SK-N-SH treated with all-trans-retinoic acid at 6 μM for 48 hours (cell line): Measurements from ENCODE around the gene FNDC3B.

Source experiments
- ATAC-seq: fragments of 200-7000 bp; cut with Tn5 transposase; 3 replicates; pipeline ENCODE4 v1.9.1; 2020; ENCODE audit warnings: mild to moderate bottlenecking, moderate library complexity
- ARNTL ChIP-seq: fragments of 450-650 bp; formaldehyde crosslinking; IDR thresholded peaks from 2 replicates; pipeline ENCODE4 v1.5.0; 2020; ENCODE audit warnings: low read depth, mild to moderate bottlenecking, moderate library complexity, borderline replicate concordance
- BACH2 ChIP-seq: fragments of 250-450 bp; sonication (Bioruptor Pico); IDR thresholded peaks from 2 replicates; pipeline ENCODE4 v1.9.0; 2021; ENCODE audit warnings: mild to moderate bottlenecking, borderline replicate concordance
- CSDC2 ChIP-seq: fragments of 250-450 bp; sonication (Bioruptor Pico); IDR thresholded peaks from 2 replicates; pipeline ENCODE4 v1.5.0; 2020; ENCODE audit warnings: mild to moderate bottlenecking, moderate library complexity
- OSR1 ChIP-seq: fragments of 250-450 bp; sonication (Bioruptor Pico); IDR thresholded peaks from 2 replicates; pipeline ENCODE4 v1.8.0; 2022; ENCODE audit warnings: moderate library complexity, mild to moderate bottlenecking, inconsistent platforms
- PPARA ChIP-seq: fragments of 250-450 bp; sonication (Bioruptor Pico); IDR thresholded peaks from 2 replicates; pipeline ENCODE4 v1.5.0; 2020; ENCODE audit warnings: mild to moderate bottlenecking, borderline replicate concordance
- SNAI2 ChIP-seq: fragments of 250-450 bp; sonication (Bioruptor Pico); IDR thresholded peaks from 2 replicates; pipeline ENCODE4 v1.5.0; 2020; ENCODE audit warnings: mild to moderate bottlenecking, moderate library complexity
- TOX ChIP-seq: fragments of 250-450 bp; sonication (Bioruptor Pico); IDR thresholded peaks from 2 replicates; pipeline ENCODE4 v1.8.0; 2021; ENCODE audit warnings: mild to moderate bottlenecking, moderate library complexity, borderline replicate concordance
- ZC3H10 ChIP-seq: fragments of 250-450 bp; sonication (Bioruptor Pico); IDR thresholded peaks from 2 replicates; pipeline ENCODE4 v1.5.1; 2021; ENCODE audit warnings: mild to moderate bottlenecking, moderate library complexity
- ZFP3 ChIP-seq: fragments of 250-450 bp; sonication (Bioruptor Pico); IDR thresholded peaks from 2 replicates; pipeline ENCODE4 v1.5.0; 2020; ENCODE audit warnings: mild to moderate bottlenecking, moderate library complexity
- ZNF565 ChIP-seq: fragments of 450-650 bp; formaldehyde crosslinking; conservative IDR thresholded peaks from 2 replicates; pipeline ENCODE4 v1.5.0; 2020; ENCODE audit warnings: low read depth, mild to moderate bottlenecking, moderate library complexity
- ZNF70 ChIP-seq: fragments of 450-650 bp; formaldehyde crosslinking; IDR thresholded peaks from 2 replicates; pipeline ENCODE4 v1.5.0; 2020; ENCODE audit warnings: mild to moderate bottlenecking, moderate library complexity
- ZNF8 ChIP-seq: fragments of 450-650 bp; formaldehyde crosslinking; IDR thresholded peaks from 2 replicates; pipeline ENCODE4 v1.5.0; 2020; ENCODE audit warnings: mild to moderate bottlenecking, moderate library complexity
- TF ChIP-seq, protein P1 (sequence below): fragments of 250-450 bp; sonication (Bioruptor Pico); IDR thresholded peaks from 2 replicates; pipeline ENCODE4 v1.8.0; 2020; ENCODE audit warnings: mild to moderate bottlenecking, moderate library complexity, borderline replicate concordance
- TF ChIP-seq, protein P2 (sequence below): fragments of 250-450 bp; sonication (Bioruptor Pico); IDR thresholded peaks from 2 replicates; pipeline ENCODE4 v1.5.1; 2020; ENCODE audit warnings: low read depth, mild to moderate bottlenecking, moderate library complexity
- TF ChIP-seq, protein P3 (sequence below): fragments of 250-450 bp; sonication (Bioruptor Pico); IDR thresholded peaks from 2 replicates; pipeline ENCODE4 v1.8.0; 2021; ENCODE audit warnings: low read depth, mild to moderate bottlenecking, moderate library complexity, borderline replicate concordance
- TF ChIP-seq, protein P4 (sequence below): fragments of 250-450 bp; sonication (Bioruptor Pico); IDR thresholded peaks from 2 replicates; pipeline ENCODE4 v1.5.0; 2020; ENCODE audit warnings: mild to moderate bottlenecking, moderate library complexity

The FNDC3B gene

DNA sequence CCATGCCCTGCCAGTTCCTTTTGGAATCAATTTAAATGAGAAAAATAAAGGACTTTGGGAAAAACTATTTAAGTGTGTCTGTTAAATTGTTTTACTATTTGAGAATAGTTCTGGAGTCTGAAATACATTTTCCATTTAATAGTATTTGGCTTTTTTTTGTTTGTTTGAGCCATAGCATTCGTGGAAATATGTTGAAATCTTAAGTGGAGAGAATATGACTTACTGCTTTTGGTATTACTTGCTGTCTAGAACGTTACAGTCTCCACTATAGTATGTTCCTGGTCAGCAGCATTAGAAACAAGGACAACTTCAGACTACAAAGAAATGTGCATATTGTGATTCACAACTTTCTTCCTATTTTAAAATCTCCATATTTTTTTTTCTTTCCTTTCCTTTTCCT, 229.5 kb downstream of the FNDC3B start (continued):
- TF ChIP-seq PPARA (CRISPR knock-in tag) = no peak

DNA sequence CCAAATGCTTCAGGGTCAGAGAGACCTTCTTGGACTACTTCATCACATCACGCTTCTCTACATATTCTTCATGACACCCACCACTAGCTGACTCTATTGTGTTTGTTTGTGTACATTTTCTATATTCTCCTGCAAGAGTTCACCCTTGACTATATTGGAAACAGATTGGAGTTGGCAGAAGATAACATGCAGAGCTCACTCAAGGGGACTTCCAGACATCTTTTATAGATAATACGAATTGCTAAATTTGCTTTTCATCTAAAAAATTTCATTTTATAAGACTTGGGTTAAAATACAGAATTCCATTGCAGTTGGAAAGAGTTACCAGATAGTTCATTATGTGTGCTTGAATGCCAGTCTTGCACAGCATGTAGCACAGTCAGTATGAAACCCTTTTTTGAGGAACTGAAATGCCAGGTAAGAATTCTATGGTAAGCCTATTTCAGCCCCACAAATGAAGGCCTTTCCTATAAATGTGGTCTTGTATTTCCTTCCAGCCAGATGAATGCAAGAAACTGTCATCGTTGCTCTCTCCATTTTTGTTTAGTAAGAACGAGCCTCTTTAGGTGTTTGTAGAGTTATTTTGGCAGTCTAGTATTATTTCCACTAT, 231.3 kb downstream of the FNDC3B start:
- ATAC-seq = no peak
- TF ChIP-seq ZFP3 (CRISPR knock-in tag) (no peak), ZNF70 (CRISPR knock-in tag) (no peak), SNAI2 (CRISPR knock-in tag) (no peak), ZNF8 (CRISPR knock-in tag) (no peak), ZC3H10 (CRISPR knock-in tag) (no peak), ARNTL (no peak), OSR1 (CRISPR knock-in tag) (no peak), BACH2 (CRISPR knock-in tag) (no peak), PPARA (CRISPR knock-in tag) (no peak), TOX (CRISPR knock-in tag) (no peak)
- TF ChIP-seq, protein P1, sequence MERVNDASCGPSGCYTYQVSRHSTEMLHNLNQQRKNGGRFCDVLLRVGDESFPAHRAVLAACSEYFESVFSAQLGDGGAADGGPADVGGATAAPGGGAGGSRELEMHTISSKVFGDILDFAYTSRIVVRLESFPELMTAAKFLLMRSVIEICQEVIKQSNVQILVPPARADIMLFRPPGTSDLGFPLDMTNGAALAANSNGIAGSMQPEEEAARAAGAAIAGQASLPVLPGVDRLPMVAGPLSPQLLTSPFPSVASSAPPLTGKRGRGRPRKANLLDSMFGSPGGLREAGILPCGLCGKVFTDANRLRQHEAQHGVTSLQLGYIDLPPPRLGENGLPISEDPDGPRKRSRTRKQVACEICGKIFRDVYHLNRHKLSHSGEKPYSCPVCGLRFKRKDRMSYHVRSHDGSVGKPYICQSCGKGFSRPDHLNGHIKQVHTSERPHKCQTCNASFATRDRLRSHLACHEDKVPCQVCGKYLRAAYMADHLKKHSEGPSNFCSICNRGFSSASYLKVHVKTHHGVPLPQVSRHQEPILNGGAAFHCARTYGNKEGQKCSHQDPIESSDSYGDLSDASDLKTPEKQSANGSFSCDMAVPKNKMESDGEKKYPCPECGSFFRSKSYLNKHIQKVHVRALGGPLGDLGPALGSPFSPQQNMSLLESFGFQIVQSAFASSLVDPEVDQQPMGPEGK (CRISPR knock-in tag) = no peak
- TF ChIP-seq, protein P2, sequence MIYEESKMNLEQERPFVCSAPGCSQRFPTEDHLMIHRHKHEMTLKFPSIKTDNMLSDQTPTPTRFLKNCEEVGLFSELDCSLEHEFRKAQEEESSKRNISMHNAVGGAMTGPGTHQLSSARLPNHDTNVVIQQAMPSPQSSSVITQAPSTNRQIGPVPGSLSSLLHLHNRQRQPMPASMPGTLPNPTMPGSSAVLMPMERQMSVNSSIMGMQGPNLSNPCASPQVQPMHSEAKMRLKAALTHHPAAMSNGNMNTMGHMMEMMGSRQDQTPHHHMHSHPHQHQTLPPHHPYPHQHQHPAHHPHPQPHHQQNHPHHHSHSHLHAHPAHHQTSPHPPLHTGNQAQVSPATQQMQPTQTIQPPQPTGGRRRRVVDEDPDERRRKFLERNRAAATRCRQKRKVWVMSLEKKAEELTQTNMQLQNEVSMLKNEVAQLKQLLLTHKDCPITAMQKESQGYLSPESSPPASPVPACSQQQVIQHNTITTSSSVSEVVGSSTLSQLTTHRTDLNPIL (CRISPR knock-in tag) = no peak
- TF ChIP-seq, protein P3, sequence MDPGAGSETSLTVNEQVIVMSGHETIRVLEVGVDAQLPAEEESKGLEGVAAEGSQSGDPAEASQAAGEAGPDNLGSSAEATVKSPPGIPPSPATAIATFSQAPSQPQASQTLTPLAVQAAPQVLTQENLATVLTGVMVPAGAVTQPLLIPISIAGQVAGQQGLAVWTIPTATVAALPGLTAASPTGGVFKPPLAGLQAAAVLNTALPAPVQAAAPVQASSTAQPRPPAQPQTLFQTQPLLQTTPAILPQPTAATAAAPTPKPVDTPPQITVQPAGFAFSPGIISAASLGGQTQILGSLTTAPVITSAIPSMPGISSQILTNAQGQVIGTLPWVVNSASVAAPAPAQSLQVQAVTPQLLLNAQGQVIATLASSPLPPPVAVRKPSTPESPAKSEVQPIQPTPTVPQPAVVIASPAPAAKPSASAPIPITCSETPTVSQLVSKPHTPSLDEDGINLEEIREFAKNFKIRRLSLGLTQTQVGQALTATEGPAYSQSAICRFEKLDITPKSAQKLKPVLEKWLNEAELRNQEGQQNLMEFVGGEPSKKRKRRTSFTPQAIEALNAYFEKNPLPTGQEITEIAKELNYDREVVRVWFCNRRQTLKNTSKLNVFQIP = no peak

DNA sequence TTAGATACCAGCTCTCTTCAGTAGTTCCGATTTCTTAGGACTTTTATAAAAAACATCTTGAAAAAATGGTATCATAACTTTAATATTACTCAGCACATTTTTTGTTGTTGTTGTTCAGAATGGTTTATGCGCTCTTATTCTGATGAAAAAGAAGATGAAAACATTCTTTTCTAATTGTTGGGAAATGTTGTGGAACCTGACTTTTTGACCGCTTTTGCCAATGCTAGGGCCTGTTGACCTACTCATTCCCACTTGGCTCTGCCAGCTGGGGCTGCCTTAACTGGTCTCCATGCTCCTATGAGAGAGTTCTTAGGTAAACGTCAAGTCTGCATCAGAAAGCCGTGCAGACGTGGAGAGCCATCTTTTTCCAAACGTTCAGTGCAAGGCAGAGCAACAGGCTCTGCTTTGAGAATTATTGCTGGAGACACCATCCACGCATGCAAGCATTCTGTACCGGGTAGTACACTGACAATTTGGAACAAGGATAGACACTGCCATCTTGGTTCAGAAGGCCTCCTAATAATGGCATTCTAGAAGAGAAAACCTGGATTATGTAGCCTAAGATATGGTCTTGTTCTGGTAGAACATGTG, 232.1 kb downstream of the FNDC3B start:
- TF ChIP-seq, protein P4, sequence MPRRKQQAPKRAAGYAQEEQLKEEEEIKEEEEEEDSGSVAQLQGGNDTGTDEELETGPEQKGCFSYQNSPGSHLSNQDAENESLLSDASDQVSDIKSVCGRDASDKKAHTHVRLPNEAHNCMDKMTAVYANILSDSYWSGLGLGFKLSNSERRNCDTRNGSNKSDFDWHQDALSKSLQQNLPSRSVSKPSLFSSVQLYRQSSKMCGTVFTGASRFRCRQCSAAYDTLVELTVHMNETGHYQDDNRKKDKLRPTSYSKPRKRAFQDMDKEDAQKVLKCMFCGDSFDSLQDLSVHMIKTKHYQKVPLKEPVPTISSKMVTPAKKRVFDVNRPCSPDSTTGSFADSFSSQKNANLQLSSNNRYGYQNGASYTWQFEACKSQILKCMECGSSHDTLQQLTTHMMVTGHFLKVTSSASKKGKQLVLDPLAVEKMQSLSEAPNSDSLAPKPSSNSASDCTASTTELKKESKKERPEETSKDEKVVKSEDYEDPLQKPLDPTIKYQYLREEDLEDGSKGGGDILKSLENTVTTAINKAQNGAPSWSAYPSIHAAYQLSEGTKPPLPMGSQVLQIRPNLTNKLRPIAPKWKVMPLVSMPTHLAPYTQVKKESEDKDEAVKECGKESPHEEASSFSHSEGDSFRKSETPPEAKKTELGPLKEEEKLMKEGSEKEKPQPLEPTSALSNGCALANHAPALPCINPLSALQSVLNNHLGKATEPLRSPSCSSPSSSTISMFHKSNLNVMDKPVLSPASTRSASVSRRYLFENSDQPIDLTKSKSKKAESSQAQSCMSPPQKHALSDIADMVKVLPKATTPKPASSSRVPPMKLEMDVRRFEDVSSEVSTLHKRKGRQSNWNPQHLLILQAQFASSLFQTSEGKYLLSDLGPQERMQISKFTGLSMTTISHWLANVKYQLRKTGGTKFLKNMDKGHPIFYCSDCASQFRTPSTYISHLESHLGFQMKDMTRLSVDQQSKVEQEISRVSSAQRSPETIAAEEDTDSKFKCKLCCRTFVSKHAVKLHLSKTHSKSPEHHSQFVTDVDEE (CRISPR knock-in tag) = no peak
- no peak for TF ChIP-seq ZFP3 (CRISPR knock-in tag)
- TF ChIP-seq, protein P1 (CRISPR knock-in tag) = no peak
- TF ChIP-seq, protein P3 = no peak
- no peak for TF ChIP-seq ZNF565
- TF ChIP-seq SNAI2 (CRISPR knock-in tag) = no peak
- TF ChIP-seq ZNF8 (CRISPR knock-in tag) = no peak
- TF ChIP-seq, protein P2 (CRISPR knock-in tag) = no peak
- TF ChIP-seq CSDC2 = no peak
- ATAC-seq = no peak
